Measurements from ENCODE around the gene CISH. TPM values are rescaled to one million over a fixed set of nuclear protein-coding genes. Genes with fewer than 3 reads are reported as not detected.

Gene CISH
- total RNA-seq, 1 donor from 2014 or later: 10.2 TPM

DNA sequence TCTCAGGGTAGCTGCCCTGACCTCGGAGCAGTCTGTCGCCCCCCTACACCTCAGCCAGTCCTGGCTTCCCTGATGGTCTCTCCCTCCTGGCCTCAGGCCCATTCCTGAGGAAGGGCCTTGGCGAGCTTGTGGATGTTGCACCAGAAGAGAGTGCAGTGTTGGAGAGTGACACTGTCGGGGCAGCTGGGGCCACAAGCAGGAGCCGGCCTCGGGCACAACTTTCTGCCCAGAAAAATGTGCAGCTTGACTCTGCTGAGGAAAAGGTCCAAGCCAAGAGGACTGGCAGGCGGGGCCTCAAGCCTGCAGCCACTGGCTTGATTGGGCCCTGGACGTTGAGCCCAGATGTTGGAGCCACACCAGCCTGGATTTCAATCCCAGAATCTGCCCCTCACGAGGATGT lies 29.5 kb downstream of the CISH start:
- DNase-seq (peak; percentile 46), ATAC-seq (peak; percentile 14)
- intact Hi-C loops (cut with micrococcal nuclease): no loop called here

DNA sequence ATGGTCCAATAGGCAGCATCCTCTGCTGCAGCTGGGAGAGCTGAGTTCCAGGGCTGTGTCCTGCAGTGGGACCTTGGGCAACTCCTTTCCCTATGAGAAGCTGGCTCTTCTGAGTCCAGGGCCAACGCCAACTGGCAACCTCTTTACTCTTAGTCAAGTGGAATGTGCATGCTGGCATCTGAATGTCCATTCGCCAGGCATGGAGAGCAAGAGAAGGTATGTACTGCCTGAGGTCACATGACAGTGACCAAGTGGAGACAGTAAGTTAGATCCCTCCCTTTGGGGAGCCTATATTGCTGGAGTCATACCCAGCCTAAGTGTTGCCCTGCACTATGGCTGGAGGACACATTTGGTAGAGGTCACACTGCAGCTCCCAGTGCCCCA lies 30.1 kb downstream of the CISH start:
- ATAC-seq (peak; percentile 38), DNase-seq (peak; percentile 64)
- intact Hi-C loops (cut with micrococcal nuclease): no loop called here

DNA sequence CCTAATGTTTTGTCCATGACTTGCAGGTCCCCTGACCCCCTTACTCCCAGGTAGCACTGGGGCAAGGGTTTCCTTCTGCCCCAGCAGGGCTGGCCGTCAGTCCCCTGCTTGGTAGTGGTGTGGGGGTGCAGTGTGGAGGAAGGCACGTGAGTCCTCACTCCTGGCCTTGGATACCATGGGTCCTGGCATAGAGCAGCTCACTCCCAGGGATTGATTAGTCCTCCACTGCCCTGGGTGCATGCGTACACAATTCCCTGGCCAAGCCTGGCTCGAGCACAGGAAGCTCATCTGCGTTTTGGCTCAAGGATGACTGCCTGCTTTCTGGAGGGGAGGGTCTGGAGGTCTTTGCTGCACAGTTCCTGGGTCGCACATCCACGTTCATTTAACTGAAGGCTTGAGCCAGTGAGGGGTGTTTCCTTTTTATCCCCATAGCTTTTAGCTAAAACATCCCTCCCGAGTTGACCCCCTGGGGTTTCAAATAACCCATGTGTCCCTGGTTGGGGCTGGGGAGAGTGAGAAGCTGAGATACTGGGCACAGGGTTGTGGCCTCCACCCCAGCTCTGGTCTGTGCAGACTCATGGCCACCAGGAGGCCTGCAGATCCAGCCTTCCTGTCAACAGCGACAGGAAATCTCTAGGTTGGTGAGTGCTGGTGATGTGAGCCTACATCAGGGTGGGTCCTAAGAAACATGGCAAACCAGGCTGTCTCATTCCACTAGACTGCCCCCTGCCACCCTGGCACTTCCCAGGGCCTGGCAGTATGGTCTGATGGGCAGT lies 30.7 kb downstream of the CISH start:
- intact Hi-C loops (cut with micrococcal nuclease): no loop called here
- ATAC-seq (no peak), DNase-seq (no peak)

DNA sequence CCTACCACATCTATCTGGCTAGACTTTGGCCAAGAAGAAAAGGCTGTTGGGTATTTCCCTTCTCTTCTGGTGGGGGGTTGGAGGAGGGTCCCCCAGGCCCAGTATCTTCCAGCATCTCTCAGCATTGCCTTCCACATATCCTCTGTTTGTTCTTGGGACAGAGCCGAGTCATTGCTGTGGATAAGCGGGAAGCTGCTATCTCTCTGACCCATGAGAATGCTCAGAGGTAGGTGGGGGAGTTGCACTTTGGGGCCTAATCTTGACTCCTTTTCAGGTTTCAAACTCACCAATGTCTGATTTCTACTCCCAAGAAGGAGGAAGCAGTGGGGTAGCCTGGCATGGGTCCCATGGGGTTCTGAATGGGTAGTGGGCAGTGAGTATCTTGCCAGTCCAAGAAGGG lies 34.2 kb downstream of the CISH start:
- intact Hi-C loops (cut with micrococcal nuclease): no loop called here
- ATAC-seq (no peak), DNase-seq (no peak)

DNA sequence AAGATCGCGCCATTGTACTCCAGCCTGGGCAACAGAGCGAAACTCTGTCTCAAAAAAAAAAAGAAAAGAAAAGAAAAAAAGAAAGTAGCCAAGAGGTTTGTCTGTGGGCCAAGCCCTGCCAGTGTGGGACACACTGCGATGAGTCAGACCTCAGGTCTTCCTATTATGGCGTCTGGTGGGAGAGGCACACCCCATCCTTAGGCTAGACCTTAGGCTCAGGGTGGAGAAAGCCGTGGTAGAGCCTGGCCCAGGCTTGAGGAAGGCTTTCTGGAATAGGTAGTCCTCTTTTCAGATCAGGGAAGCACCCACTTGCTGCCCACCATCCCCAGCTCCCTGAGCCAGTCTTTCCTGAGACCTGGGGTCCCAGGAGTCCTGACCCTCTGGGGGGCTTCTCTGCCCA lies 36.2 kb downstream of the CISH start:
- ATAC-seq: no peak
- intact Hi-C loops (cut with micrococcal nuclease): no loop called here
- no peak for DNase-seq

DNA sequence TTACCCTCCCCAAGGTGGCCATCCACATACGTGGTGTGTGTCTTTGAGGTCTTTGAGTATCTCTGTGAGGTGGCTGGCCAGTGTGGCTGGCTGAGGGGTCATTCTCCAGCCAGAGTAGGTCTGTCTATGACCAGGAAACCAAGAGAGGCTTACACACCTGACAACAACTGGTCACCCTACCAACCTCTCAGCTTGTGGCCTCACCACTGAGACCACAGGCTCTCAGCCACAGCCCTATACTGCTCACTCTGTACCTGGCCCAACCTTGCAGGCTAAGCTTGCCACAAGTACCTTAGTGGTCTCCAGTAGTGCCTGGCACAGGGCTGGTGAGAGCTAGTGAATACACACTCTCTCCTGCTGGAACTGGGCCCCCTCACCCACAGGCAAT lies 37.1 kb downstream of the CISH start:
- ATAC-seq (no peak), DNase-seq (no peak)
- intact Hi-C loops (cut with micrococcal nuclease): no loop called here

DNA sequence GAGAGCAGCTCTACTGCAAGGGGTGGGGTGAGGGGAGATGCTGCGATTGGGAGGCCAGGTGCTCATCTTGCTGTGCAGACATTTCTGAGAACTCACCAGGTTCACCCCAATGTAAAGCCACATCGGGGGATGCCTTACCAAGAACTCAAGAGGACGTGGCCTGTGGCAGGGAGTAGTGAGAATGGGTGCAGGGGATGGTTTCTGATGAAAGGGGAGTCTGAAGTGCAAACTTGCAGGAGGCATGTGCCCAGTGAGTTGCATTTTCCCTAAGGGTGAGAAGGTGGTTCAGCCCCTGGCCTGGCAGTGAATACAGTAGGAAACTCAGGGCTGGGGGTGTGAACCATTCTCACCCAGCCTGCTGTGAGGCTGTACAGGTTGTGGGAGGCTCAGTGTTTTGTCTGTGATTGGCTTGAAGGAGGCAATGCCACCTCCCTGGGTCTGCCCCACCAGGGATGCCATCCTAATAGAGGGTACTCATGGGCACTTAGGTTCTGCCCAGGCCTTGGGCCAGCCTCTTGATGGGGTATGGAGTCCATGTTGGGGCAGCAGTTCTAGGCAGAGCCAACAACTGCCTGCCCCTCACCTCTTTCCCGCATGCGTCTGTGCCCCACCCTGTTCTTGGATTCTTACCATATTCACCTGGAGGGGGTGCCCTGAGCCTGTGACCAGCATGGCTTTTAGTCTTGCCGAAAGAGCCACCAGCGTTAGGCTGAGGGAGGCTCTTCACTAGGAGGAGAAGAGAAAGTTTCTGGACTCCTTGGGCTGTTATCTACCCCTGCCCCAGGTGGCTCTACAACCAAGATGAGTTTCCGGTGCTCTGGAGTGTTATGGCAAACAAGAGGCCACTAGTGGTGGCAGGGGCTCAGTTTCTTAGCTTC lies 37.8 kb downstream of the CISH start:
- no peak for ATAC-seq
- intact Hi-C loops (cut with micrococcal nuclease): no loop called here
- no peak for DNase-seq

DNA sequence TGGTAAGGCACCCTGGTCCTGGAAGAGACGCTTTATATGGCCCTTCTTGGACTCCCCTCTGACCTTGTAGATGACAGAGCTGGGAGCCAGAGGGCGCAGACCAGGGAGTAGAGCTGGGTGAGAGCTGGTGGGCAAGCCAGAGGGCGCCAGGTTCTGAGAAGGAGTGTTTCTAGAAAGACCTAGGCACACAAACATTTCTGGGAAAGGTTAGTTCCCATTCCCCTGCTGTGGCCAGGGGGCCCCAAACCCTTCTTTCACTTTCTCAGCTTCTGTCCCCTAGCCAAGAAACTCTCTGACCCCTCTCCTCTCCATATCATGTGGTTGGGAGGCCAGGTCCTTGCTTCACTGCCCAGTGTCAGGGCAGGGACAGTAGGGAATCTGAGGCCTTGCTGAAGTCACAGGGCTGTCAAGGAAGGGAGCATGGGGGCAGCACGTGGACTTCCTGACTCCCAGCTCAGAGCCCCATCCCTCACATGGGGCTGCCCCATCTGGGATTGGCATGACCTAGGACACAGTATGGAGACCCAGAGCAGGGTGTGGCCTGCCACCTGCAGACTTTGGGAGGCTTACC lies 38.7 kb downstream of the CISH start:
- ATAC-seq: no peak
- intact Hi-C loops (cut with micrococcal nuclease): loop anchor here (1.0 kb wide), 1 partner anchor 41 kb away; no protein-coding TSS in a partner anchor

DNA sequence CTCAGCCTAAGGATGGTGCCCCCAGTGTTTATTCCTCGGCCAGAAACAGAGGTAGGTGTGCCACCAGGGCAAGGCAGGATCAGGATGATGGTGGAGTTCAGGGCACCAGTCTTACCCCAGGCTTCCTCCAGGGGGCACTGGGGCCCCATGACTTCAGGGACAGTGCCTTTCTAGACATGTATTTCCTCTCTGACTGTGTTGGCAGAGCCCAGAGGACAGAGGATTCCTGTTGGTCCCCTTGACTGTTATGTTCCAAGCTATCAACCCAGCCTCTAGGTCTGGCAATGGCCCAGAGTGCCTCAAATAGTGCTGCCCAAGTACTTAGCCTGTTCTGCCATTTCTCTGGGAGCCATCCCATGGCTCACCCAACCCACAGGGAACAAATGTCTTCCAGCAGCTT lies 39.4 kb downstream of the CISH start:
- intact Hi-C loops (cut with micrococcal nuclease): loop anchor here (1.0 kb wide), 1 partner anchor 42 kb away; no protein-coding TSS in a partner anchor
- DNase-seq (peak; percentile 84), ATAC-seq (peak; percentile 35)

More for the DNA sequence above, 38.7 kb downstream of the CISH start:
- no peak for DNase-seq

DNA sequence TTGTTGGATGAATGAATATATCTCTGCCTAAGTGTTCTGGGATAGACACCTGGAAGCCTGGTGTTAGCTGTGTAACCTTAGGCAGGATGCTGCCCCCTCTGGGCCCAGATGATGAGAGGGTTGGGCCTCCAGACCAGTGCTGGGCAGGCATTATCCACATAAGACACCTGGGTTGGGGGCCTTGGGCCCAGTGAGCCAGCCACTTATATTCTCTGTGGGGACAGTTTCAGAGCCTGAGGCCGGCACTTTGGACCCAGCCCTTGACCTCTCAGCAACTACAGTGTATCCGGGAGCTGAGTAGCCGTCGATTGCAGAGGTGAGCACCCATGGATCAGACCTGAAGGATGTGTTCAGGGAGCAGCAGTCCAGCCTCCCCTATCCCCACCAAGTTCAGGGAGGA lies 40.1 kb downstream of the CISH start:
- intact Hi-C loops (cut with micrococcal nuclease): no loop called here

DNA sequence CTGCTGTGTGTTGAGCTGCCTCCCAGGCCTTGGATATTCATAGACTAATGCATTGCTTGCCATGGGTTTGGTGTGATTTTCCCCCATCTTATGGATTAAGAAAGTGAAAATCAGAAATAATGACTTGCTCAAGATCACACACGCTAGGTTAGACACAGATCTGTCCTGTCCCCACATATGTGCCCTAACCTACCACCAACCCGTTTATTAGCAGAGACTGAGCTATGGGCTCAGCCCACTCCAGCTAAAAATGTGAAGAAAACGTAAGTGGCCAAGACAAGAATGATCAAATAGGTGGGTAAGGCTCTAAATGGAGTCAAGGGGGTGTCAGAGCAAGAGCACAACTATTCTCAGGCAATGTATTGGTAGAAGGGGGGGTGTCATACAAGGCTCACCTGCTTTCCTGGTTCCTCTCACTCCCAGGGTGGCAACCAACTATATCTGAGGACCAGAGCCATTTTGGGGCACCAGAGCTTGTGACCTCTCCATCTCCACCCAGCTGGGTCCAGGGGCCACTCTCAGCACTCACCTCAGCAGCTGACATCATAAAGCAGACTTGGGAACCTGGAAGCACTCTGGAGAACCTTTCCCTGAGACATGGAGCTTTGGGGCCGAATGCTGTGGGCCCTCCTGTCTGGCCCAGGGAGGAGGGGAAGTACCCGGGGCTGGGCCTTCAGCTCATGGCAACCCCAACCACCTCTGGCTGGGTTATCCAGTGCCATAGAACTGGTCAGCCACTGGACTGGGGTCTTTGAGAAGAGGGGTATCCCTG lies 40.9 kb downstream of the CISH start:
- ATAC-seq: no peak
- intact Hi-C loops (cut with micrococcal nuclease): no loop called here

More for the DNA sequence above, 40.1 kb downstream of the CISH start:
- no peak for ATAC-seq
- DNase-seq: no peak

DNA sequence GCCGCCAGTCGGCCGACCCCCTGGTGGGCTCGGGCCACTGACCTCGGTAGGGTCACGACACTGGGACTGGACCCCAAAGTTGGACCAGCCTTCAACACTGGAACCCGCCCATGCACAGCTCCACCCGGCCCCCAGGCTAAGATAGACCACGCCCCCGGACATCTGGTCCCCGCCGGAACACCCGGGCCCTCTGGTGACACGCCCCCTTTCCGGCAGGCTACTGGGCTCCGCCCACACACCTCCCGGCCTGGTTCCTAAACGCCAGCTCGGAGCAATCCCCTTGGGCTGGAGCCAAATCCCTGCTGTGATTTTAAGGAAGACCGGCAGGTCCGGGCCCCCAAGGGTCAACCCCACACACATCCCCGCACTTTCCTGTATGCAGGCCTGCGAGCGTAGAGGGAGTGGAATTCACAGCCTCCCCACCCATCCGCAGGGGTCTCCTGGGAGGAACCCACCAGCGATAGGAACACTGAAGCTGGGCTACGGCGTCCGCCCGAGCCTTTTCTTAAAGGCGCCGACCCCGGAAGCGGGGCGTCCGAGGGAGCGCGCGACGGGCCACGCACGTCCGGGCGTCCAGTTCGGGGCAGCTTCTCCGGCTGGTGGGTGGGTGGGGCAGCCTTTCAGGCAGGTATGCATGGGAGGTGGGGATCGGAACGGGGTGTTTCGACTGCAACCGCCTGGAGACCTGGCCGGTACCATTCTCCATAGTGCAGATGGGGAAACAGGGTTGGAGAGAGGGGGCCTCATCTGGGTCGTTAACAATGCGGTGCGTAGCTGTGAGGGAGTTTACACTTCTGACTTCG lies 42.4 kb downstream of the CISH start, which contains the start of gene HEMK1:
HEMK1 (plus strand) TSS at position 576 of the 803 bp plus-strand sequence. CDS start 1,583 bp downstream, outside the sequence.
- ATAC-seq: peak; percentile 87
- peak; percentile 98 for DNase-seq
- intact Hi-C loops (cut with micrococcal nuclease): no loop called here

More for the DNA sequence above, 40.9 kb downstream of the CISH start:
- no peak for DNase-seq

DNA sequence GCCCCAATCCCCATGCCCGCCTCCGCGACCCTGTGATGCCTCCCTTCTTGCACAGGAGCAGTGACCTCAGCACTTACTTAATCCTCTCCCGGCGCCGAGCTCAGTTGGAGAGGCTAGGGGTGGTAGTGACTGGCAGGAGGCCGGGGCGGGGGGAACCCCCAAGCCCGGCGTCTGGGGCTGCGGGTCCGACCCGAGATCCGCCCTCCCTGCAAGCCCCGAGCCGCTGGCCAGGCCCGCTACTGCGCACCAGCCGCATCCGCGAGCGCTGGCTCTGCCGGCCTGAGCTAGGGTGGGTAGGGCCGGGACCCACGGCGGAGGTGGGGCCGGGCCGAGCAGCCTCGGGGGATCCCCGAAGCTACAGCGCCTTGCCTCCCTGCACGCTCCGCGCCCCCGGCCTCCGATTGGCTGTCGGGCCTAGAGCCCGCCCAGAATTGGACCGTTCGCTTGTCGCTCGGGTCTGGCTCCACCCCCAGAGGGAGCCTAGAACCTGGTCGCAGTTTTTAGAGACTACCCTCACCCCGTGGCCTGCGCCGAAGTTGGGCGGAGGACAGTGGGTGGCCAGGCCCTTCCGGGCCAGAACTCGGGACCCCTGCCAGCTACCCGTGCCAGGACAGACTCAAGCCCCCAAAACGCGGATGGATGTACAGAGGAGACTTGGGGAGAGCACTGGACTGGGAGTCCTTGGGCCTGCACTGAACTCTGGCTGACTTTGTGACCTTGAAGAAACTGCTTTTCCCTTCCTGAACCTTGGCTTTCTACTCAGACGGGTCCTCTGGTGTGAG lies 44.0 kb downstream of the CISH start, which contains the start of gene C3orf18:
C3orf18 (minus strand) TSS at position 362 of the 782 bp plus-strand sequence. CDS start 2,048 bp downstream, outside the sequence.
- DNase-seq: peak; percentile 97
- ATAC-seq: peak; percentile 79
- intact Hi-C loops (cut with micrococcal nuclease): no loop called here

DNA sequence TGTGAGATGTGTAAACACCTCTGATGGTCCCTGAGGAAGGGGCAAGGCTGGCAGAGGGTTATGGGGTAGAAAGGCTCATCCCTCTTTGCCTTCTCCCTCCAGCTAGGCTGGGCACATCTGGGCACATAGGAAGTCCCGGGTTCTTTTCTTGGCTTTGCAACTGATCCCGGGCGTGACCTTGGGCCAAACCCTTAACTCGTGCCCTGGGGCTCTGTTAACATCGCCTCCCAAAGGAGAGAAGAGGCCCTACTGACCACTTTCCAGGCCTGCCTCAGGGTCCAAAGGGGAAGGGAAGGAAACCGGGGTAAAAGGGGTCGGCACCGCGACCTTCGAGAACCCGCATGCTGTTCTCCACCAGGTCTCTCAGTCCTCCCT lies 44.6 kb downstream of the CISH start:
- DNase-seq (no peak), ATAC-seq (peak; percentile 1)
- intact Hi-C loops (cut with micrococcal nuclease): no loop called here

DNA sequence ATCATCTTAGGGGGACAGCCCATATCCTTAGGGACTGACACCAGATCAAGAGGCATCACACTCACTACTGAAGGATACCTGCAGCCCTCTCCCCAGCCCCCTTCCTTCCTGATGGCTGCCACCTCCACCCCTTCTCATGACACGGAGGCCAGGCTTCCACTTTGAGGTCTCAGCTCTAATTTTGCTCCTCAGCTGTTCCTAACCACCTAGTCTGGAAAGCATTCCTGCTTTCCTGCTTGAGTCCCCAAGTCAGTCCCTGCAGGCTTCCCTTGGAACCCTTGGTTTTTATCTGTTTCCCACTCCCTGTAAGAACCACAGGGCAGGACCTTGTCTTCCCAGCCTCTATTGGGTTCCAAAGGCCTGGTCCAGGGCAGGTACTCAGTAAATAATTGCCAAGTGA lies 47.3 kb downstream of the CISH start:
- no peak for DNase-seq
- intact Hi-C loops (cut with micrococcal nuclease): no loop called here
- ATAC-seq: no peak

DNA sequence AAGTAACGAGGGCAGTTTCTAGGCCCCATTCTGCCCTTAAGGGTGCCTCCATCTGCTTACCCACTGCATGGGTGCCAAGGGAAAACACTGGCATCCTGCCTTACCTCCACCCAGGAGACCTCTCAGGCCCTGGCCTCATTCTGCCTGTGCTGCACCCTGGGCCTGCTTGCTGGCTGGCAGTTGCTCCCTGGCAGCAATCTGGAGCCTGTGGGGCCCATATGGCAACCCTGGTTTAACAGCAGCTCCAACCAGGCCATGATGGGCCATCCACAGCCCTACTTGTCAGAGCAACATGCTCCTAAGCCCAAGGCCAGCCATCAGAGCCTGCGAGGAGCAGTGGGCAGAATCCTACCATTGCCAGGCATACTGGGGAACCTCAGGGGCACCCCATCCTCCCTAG lies 47.7 kb downstream of the CISH start:
- intact Hi-C loops (cut with micrococcal nuclease): no loop called here
- ATAC-seq: no peak
- no peak for DNase-seq

DNA sequence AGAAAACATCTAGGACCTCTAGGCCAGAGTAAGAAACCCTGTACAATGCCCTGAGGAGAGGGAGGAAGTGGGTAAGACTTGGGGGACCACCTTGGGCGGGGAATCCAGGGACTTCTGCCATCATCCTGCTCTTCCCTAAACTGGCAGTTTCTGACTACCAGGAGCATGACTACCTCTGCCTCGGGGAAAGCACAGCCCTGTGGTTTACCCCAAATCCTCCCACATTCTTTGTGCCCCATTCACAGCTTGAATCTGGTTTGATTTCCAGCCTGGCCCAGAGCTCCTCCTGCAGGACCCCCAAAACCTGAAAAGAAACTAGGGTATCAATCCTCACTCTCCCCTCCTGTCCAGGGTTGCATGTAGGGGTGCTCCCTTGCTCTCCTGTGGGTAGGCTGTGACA lies 48.7 kb downstream of the CISH start:
- intact Hi-C loops (cut with micrococcal nuclease): no loop called here
- ATAC-seq (no peak), DNase-seq (no peak)
